GM23338 (cell line): ENCODE data around the gene CMTR1. TPM values are rescaled to one million over a fixed set of nuclear protein-coding genes. Genes with fewer than 3 reads are reported as not detected.
A peak's percentile ranks its signal among the peaks of the same experiment; 100 is the strongest.

Experiments used
- ATAC-seq: fragments of 200-7000 bp; cut with Tn5 transposase; 3 replicates; pipeline ENCODE4 v1.9.1; 2020
- DNase-seq: peaks from one replicate; pipeline ENCODE4 v3.0.0-alpha.2; 2015; ENCODE audit warnings: low spot score
- H2AFZ ChIP-seq: fragments of 200-600 bp; sonication (generic); 2 replicates; pipeline ENCODE4 v1.8.0; 2016; ENCODE audit warnings: antibody characterized with exemption, mild to moderate bottlenecking, moderate library complexity
- H3F3A ChIP-seq: fragments of 200-600 bp; sonication (generic); replicated peaks from 2 replicates; pipeline ENCODE4 v1.8.0; 2017; ENCODE audit warnings: antibody characterized with exemption, mixed run types, low read depth
- H3K27ac ChIP-seq: fragments of 200-600 bp; sonication (generic); 2 replicates; pipeline ENCODE4 v1.6.1; 2016; ENCODE audit warnings: low read depth
- H3K27me3 ChIP-seq: fragments of 200-600 bp; sonication (generic); 2 replicates; pipeline ENCODE4 v1.8.0; 2016; ENCODE audit warnings: mild to moderate bottlenecking, mixed run types, moderate library complexity; ENCODE audit not compliant: insufficient read depth
- H3K36me3 ChIP-seq: fragments of 200-600 bp; sonication (generic); 2 replicates; pipeline ENCODE4 v1.8.0; 2016; ENCODE audit warnings: mild to moderate bottlenecking; ENCODE audit not compliant: insufficient read depth
- H3K4me1 ChIP-seq: fragments of 200-600 bp; sonication (generic); 2 replicates; pipeline ENCODE4 v1.8.0; 2016; ENCODE audit warnings: mild to moderate bottlenecking, moderate library complexity; ENCODE audit not compliant: insufficient read depth
- H3K4me2 ChIP-seq: fragments of 200-600 bp; sonication (generic); 2 replicates; pipeline ENCODE4 v1.7.1; 2017; ENCODE audit warnings: mixed run types
- H3K4me3 ChIP-seq: fragments of 200-600 bp; sonication (generic); 2 replicates; pipeline ENCODE4 v1.6.1; 2016; ENCODE audit warnings: mixed run types
- H3K79me2 ChIP-seq: fragments of 200-600 bp; sonication (generic); replicated peaks from 2 replicates; pipeline ENCODE4 v1.8.0; 2017; ENCODE audit warnings: mild to moderate bottlenecking; ENCODE audit not compliant: insufficient read depth
- H3K9me2 ChIP-seq: fragments of 200-600 bp; sonication (generic); 2 replicates; pipeline ENCODE4 v1.8.0; 2017; ENCODE audit not compliant: insufficient read depth
- H4K20me1 ChIP-seq: fragments of 200-600 bp; sonication (generic); replicated peaks from 2 replicates; pipeline ENCODE4 v1.8.0; 2017; ENCODE audit warnings: mild to moderate bottlenecking; ENCODE audit not compliant: insufficient read depth
- H3K27ac Mint-ChIP-seq: 2 replicates; pipeline ENCODE4 v1.8.0; 2020; ENCODE audit warnings: inconsistent platforms, mild to moderate bottlenecking, moderate library complexity, mixed read lengths
- H3K27me3 Mint-ChIP-seq: 3 replicates; pipeline ENCODE4 v1.8.0; 2022; ENCODE audit warnings: low read depth, mild to moderate bottlenecking, moderate library complexity, mixed read lengths, inconsistent platforms; ENCODE audit not compliant: insufficient read depth, poor library complexity
- H3K36me3 Mint-ChIP-seq: 3 replicates; pipeline ENCODE4 v1.8.0; 2021; ENCODE audit warnings: low read depth, mild to moderate bottlenecking, inconsistent platforms, moderate library complexity, mixed read lengths
- H3K4me1 Mint-ChIP-seq: 3 replicates; pipeline ENCODE4 v1.8.0; 2020; ENCODE audit warnings: mild to moderate bottlenecking, inconsistent platforms, mixed read lengths
- H3K4me3 Mint-ChIP-seq: 3 replicates; pipeline ENCODE4 v1.8.0; 2021; ENCODE audit warnings: moderate library complexity, mild to moderate bottlenecking, inconsistent platforms, mixed read lengths
- H3K9me3 Mint-ChIP-seq: 3 replicates; pipeline ENCODE4 v1.8.0; 2020; ENCODE audit warnings: moderate library complexity, mild to moderate bottlenecking, inconsistent platforms, mixed read lengths
- CREB1 ChIP-seq: fragments of 250-450 bp; sonication (Bioruptor Pico); IDR thresholded peaks from 2 replicates; pipeline ENCODE4 v1.5.0; 2020; ENCODE audit warnings: low read depth, mild to moderate bottlenecking, moderate library complexity
- CTCF ChIP-seq, 2 experiments: fragments of 200-600 bp in 1 of 2; sonication (generic) in 1 of 2; conservative IDR thresholded peaks; 2 replicates each; pipeline versions ENCODE4 v1.5.1 to v1.6.1; 2016 to 2017; ENCODE audit warnings: antibody characterized with exemption in 2 of 2, low read depth in 2 of 2, mild to moderate bottlenecking in 2 of 2, moderate library complexity in 1 of 2
- EZH2 ChIP-seq: fragments of 200-600 bp; sonication (generic); IDR thresholded peaks from one replicate; pipeline ENCODE4 v1.8.0; 2017; ENCODE audit warnings: antibody characterized with exemption, mild to moderate bottlenecking, low read depth; ENCODE audit not compliant: unreplicated experiment
- JUNB ChIP-seq: IDR thresholded peaks from one replicate; pipeline ENCODE4 v1.6.1; 2016; ENCODE audit warnings: antibody characterized with exemption; ENCODE audit not compliant: unreplicated experiment
- NANOG ChIP-seq: IDR thresholded peaks from 2 replicates; pipeline ENCODE4 v1.6.1; 2016; ENCODE audit warnings: antibody characterized with exemption, borderline replicate concordance
- POLR2AphosphoS5 ChIP-seq: IDR thresholded peaks from 2 replicates; pipeline ENCODE4 v1.6.1; 2016; ENCODE audit warnings: antibody characterized with exemption, low read depth
- REST ChIP-seq: IDR thresholded peaks from one replicate; pipeline ENCODE4 v1.6.1; 2018; ENCODE audit warnings: antibody characterized with exemption; ENCODE audit not compliant: unreplicated experiment
- STAT1 ChIP-seq: IDR thresholded peaks from one replicate; pipeline ENCODE4 v1.6.1; 2016; ENCODE audit warnings: antibody characterized with exemption; ENCODE audit not compliant: unreplicated experiment
- ZNF114 ChIP-seq: fragments of 250-450 bp; sonication (Bioruptor Pico); IDR thresholded peaks from 2 replicates; pipeline ENCODE4 v1.5.0; 2020; ENCODE audit warnings: mild to moderate bottlenecking, moderate library complexity
- ZNF331 ChIP-seq: fragments of 250-450 bp; sonication (Bioruptor Pico); IDR thresholded peaks from 2 replicates; pipeline ENCODE4 v1.5.0; 2020; ENCODE audit warnings: low read depth, mild to moderate bottlenecking, moderate library complexity
- ZNF462 ChIP-seq: fragments of 250-450 bp; sonication (Bioruptor Pico); IDR thresholded peaks from 2 replicates; pipeline ENCODE4 v1.5.0; 2020; ENCODE audit warnings: mild to moderate bottlenecking, moderate library complexity
- polyA plus RNA-seq: library from polyadenylated mRNA; unstranded; fragments of >200 nt; fragmentation: Nextera tagmentation; extraction: Ambion mirVana; gene quantifications from 2 replicates; pipeline ENCODE4 v1.2.1, GENCODE V29; 2016
- total RNA-seq: library from RNA; depleted of rRNA; stranded (reverse); fragments of >200 nt; shearing (Covaris generic); gene quantifications from 2 replicates; pipeline ENCODE4 v1.2.3, GENCODE V29; 2014

CMTR1 gene
- total and polyA plus RNA-seq, 2 experiments from 2014 or later: 7.3 to 36.4 TPM

GRCh38 chr6:37513155-37513554 lies 80.1 kb downstream of the CMTR1 start:
- Histone ChIP-seq H3K4me2 (peak overlapping the region; percentile 83), H3K4me1 (peaks cover 59% of the 10 kb centered on the region), H3K36me3 (no peaks in the 10 kb centered on the region; the same call in 1 of the 2 replicates), H2AFZ (peak overlapping the region; percentile 95), H4K20me1 (no peaks in the 10 kb centered on the region), H3K27ac (no peak overlapping the region), H3K79me2 (no peaks in the 10 kb centered on the region), H3K4me3 (peak overlapping the region; percentile 54), H3K27me3 (peaks cover 41% of the 10 kb centered on the region), H3F3A (peaks cover 7% of the 10 kb centered on the region; the same call in 1 of the 2 replicates), H3K9me2 (no peaks in the 10 kb centered on the region; the same call in 1 of the 2 replicates)
- Mint-ChIP-seq H3K27ac (no peak overlapping the region), H3K9me3 (no peaks in the 10 kb centered on the region), H3K27me3 (peaks cover 40% of the 10 kb centered on the region), H3K4me3 (peak overlapping the region; percentile 66), H3K36me3 (no peaks in the 10 kb centered on the region; the same call in 2 of the 3 replicates), H3K4me1 (peaks cover 67% of the 10 kb centered on the region)
- TF ChIP-seq STAT1: no peak
- peak; percentile 5 for ATAC-seq
- DNase-seq: no peak

DNA sequence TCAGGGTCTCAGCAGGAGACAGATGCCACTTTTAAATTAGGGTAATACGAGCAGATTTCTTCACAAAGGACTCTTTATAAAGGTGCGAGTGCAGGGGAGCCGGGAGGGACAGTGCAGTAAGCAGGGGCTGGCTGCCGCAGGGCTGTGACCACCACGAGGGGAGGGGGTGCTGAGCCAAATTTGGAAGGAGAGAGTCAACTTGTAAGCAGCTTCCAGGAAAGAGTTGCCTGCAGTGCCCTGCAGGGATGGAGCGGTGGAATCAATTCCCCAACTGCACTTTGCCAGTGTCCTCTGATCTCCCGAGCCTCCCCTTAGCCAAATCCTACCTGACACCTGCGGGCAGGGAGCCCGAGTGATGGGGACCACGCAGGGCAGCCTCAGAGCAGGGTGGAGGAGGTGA lies 80.6 kb downstream of the CMTR1 start:
- H3K9me2 ChIP-seq: no peaks in the 10 kb centered on the region; the same call in 1 of the 2 replicates
- H3K9me3 Mint-ChIP-seq: no peaks in the 10 kb centered on the region
- no peaks in the 10 kb centered on the region for H3K36me3 Mint-ChIP-seq
- peak overlapping the region; percentile 95 for H2AFZ ChIP-seq
- H3F3A ChIP-seq: peaks cover 7% of the 10 kb centered on the region; the same call in 1 of the 2 replicates
- H3K4me1 ChIP-seq: peaks cover 55% of the 10 kb centered on the region
- H3K27me3 ChIP-seq: peaks cover 41% of the 10 kb centered on the region
- H3K27me3 Mint-ChIP-seq: peaks cover 37% of the 10 kb centered on the region
- H3K4me1 Mint-ChIP-seq: peaks cover 64% of the 10 kb centered on the region
- H3K27ac ChIP-seq: no peak overlapping the region
- peak overlapping the region; percentile 83 for H3K4me2 ChIP-seq
- no peak overlapping the region for H3K27ac Mint-ChIP-seq
- ATAC-seq: peak; percentile 5
- H3K4me3 Mint-ChIP-seq: peak overlapping the region; percentile 66
- H3K36me3 ChIP-seq: no peaks in the 10 kb centered on the region; the same call in 1 of the 2 replicates
- no peaks in the 10 kb centered on the region for H3K79me2 ChIP-seq
- DNase-seq: no peak
- no peaks in the 10 kb centered on the region for H4K20me1 ChIP-seq
- H3K4me3 ChIP-seq: peak overlapping the region; percentile 54
- TF ChIP-seq NANOG (no peak), CREB1 (CRISPR knock-in tag) (no peak), ZNF462 (CRISPR knock-in tag) (no peak), ZNF331 (no peak), CTCF (conservative IDR thresholded peaks at IDR 0.05; ENCODE audit: low read depth in 2 of 2) (no peak), POLR2AphosphoS5 (no peak), JUNB (no peak), ZNF114 (CRISPR knock-in tag) (no peak), REST (no peak), EZH2 (no peak)
